ENCODE results near the gene PLEKHA3. TPM values are rescaled to one million over a fixed set of nuclear protein-coding genes. Genes with fewer than 3 reads are reported as not detected.
A peak's percentile ranks its signal among the peaks of the same experiment; 100 is the strongest.
"Not testable (repeated sequence)": the region's sequence is repeated elsewhere in the genome, so short reads cannot be mapped to it uniquely, and the experiment has no call there.

The PLEKHA3 gene
- total RNA-seq, 1 donor: 8.7 TPM

- peaks cover 30% of the 10 kb centered on the region for H3K79me2 ChIP-seq (ENCODE audit: insufficient read depth, low read length)
- H3K27ac ChIP-seq (ENCODE audit: low read depth, low read length): no peak overlapping the region
- no peaks in the 10 kb centered on the region for H3K27me3 ChIP-seq (ENCODE audit: insufficient read depth, low read length)
- H3K4me3 ChIP-seq (ENCODE audit: insufficient read depth, low read length): no peak overlapping the region
- H3K4me2 ChIP-seq (ENCODE audit: insufficient read depth, low read length): no peak overlapping the region
- peak; percentile 32 for DNase-seq (ENCODE audit: insufficient read length, low spot score, missing footprints)
- peaks cover 7% of the 10 kb centered on the region for H4K20me1 ChIP-seq (ENCODE audit: insufficient read depth, low read length)
- H3K36me3 ChIP-seq (ENCODE audit: insufficient read depth, low read length): peaks cover 8% of the 10 kb centered on the region
- peaks cover 17% of the 10 kb centered on the region for H3K4me1 ChIP-seq (ENCODE audit: insufficient read depth, low read length)
- no peaks in the 10 kb centered on the region for H3K9me3 ChIP-seq (ENCODE audit: low read depth, low read length)
- H2AFZ ChIP-seq (ENCODE audit: low read length): no peak overlapping the region
- no peak for TF ChIP-seq CTCF (IDR thresholded peaks at IDR 0.05; ENCODE audit: extremely low read depth, low read depth, low read length)
Measured at GRCh38 chr2:178452870-178453269, 27.4 kb upstream of the PLEKHA3 start.

GRCh38 chr2:178455947-178456346 lies 24.3 kb upstream of the PLEKHA3 start:
- TF ChIP-seq CTCF (IDR thresholded peaks at IDR 0.05; ENCODE audit: extremely low read depth, low read depth, low read length): no peak
- peak; percentile 64 for DNase-seq (ENCODE audit: insufficient read length, low spot score, missing footprints)
- H3K79me2 ChIP-seq (ENCODE audit: insufficient read depth, low read length): no peaks in the 10 kb centered on the region

GRCh38 chr2:178457390-178457886 lies 22.8 kb upstream of the PLEKHA3 start:
- no peaks in the 10 kb centered on the region for H3K27me3 ChIP-seq (ENCODE audit: insufficient read depth, low read length)
- H2AFZ ChIP-seq (ENCODE audit: low read length): no peak overlapping the region
- H3K27ac ChIP-seq (ENCODE audit: low read depth, low read length): no peak overlapping the region
- no peak for DNase-seq (ENCODE audit: insufficient read length, low spot score, missing footprints)
- no peaks in the 10 kb centered on the region for H3K9me3 ChIP-seq (ENCODE audit: low read depth, low read length)
- TF ChIP-seq CTCF (IDR thresholded peaks at IDR 0.05; ENCODE audit: extremely low read depth, low read depth, low read length): no peak
- no peaks in the 10 kb centered on the region for H3K36me3 ChIP-seq (ENCODE audit: insufficient read depth, low read length)
- no peak overlapping the region for H3K4me2 ChIP-seq (ENCODE audit: insufficient read depth, low read length)
- no peak overlapping the region for H3K4me3 ChIP-seq (ENCODE audit: insufficient read depth, low read length)
- H4K20me1 ChIP-seq (ENCODE audit: insufficient read depth, low read length): no peaks in the 10 kb centered on the region
- no peaks in the 10 kb centered on the region for H3K79me2 ChIP-seq (ENCODE audit: insufficient read depth, low read length)
- H3K4me1 ChIP-seq (ENCODE audit: insufficient read depth, low read length): peaks cover under 1% of the 10 kb centered on the region

More at GRCh38 chr2:178455947-178456346, 24.3 kb upstream of the PLEKHA3 start:
- Histone ChIP-seq H2AFZ (ENCODE audit: low read length) (no peak overlapping the region), H3K4me1 (ENCODE audit: insufficient read depth, low read length) (peaks cover 8% of the 10 kb centered on the region), H3K9me3 (ENCODE audit: low read depth, low read length) (no peaks in the 10 kb centered on the region), H3K27me3 (ENCODE audit: insufficient read depth, low read length) (no peaks in the 10 kb centered on the region), H3K27ac (ENCODE audit: low read depth, low read length) (peak overlapping the region; percentile 25), H4K20me1 (ENCODE audit: insufficient read depth, low read length) (no peaks in the 10 kb centered on the region), H3K36me3 (ENCODE audit: insufficient read depth, low read length) (no peaks in the 10 kb centered on the region), H3K4me2 (ENCODE audit: insufficient read depth, low read length) (no peak overlapping the region), H3K4me3 (ENCODE audit: insufficient read depth, low read length) (no peak overlapping the region)

- no peak for TF ChIP-seq CTCF (IDR thresholded peaks at IDR 0.05; ENCODE audit: extremely low read depth, low read depth, low read length)
- H3K27ac ChIP-seq (ENCODE audit: low read depth, low read length): no peak overlapping the region
- peak; percentile 4 for DNase-seq (ENCODE audit: insufficient read length, low spot score, missing footprints)
- H3K9me3 ChIP-seq (ENCODE audit: low read depth, low read length): no peaks in the 10 kb centered on the region
- H3K36me3 ChIP-seq (ENCODE audit: insufficient read depth, low read length): peaks cover 14% of the 10 kb centered on the region
- no peak overlapping the region for H3K4me2 ChIP-seq (ENCODE audit: insufficient read depth, low read length)
- no peaks in the 10 kb centered on the region for H3K27me3 ChIP-seq (ENCODE audit: insufficient read depth, low read length)
- peaks cover 7% of the 10 kb centered on the region for H3K4me1 ChIP-seq (ENCODE audit: insufficient read depth, low read length)
- no peaks in the 10 kb centered on the region for H3K79me2 ChIP-seq (ENCODE audit: insufficient read depth, low read length)
- no peak overlapping the region for H2AFZ ChIP-seq (ENCODE audit: low read length)
- H4K20me1 ChIP-seq (ENCODE audit: insufficient read depth, low read length): no peaks in the 10 kb centered on the region
- no peak overlapping the region for H3K4me3 ChIP-seq (ENCODE audit: insufficient read depth, low read length)
Measured at GRCh38 chr2:178469219-178469849, 10.9 kb upstream of the PLEKHA3 start.

GRCh38 chr2:178471313-178471712 lies 8.9 kb upstream of the PLEKHA3 start:
- not testable (repeated sequence) for H3K4me2 ChIP-seq (ENCODE audit: insufficient read depth, low read length); H3K4me1 ChIP-seq (ENCODE audit: insufficient read depth, low read length); H4K20me1 ChIP-seq (ENCODE audit: insufficient read depth, low read length); H3K27ac ChIP-seq (ENCODE audit: low read depth, low read length); H3K4me3 ChIP-seq (ENCODE audit: insufficient read depth, low read length); H3K27me3 ChIP-seq (ENCODE audit: insufficient read depth, low read length); H3K79me2 ChIP-seq (ENCODE audit: insufficient read depth, low read length); H3K9me3 ChIP-seq (ENCODE audit: low read depth, low read length); H2AFZ ChIP-seq (ENCODE audit: low read length); DNase-seq (ENCODE audit: insufficient read length, low spot score, missing footprints); H3K36me3 ChIP-seq (ENCODE audit: insufficient read depth, low read length)

Data from osteoblast (primary cell).